ENCODE results near the gene FCMR. TPM values are rescaled to one million over a fixed set of nuclear protein-coding genes. Genes with fewer than 3 reads are reported as not detected.

The FCMR gene
- total and polyA plus RNA-seq, 9 of the 15 experiments (the other 6 are each of a cell fraction or from before 2014, with no cell fraction given), result 0.11 to 0.82 (median 0.20) TPM; not detected in 5

DNA sequence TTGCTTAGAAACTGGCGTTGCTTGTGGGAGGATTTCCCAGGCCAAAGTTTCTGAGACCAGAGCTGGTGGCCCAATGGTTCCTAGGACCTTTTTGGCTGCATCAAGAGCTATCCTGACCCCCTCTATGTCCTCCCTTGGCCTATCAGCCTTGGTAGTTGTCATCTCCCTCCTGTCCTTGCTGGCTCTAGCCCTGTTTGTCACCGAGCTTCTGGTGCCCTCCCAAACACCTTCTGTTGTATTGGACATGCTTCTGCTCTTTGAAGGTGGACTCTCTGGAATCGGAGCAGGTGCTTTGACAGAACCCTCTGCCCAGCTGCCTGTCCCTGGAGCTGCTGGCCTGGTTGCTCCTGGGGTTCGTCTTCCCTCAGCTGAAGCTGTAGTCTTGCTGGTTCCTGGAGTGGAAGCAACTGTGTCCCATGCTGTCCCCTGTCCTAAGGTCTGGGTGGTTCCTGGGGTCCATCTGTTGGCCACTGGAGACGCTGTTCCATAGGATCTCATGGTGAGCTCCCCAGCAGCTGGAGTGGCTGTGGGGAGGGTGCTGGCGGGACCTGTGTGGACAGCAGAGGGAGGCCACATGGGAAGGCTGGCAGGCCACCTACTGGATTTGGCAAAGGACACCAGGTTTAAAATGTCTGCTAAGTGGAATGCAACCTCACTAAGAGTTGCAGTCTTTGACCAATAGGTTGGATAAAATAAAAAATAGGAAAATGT, 39.1 kb upstream of the FCMR start (continued):
- TF ChIP-seq POLR3G (IDR thresholded peaks at IDR 0.05; ENCODE audit: extremely low read depth, insufficient read length, insufficient replicate concordance), result no peak
- TF ChIP-seq ZNF77 (CRISPR knock-in tag; IDR thresholded peaks at IDR 0.05), result no peak

DNA sequence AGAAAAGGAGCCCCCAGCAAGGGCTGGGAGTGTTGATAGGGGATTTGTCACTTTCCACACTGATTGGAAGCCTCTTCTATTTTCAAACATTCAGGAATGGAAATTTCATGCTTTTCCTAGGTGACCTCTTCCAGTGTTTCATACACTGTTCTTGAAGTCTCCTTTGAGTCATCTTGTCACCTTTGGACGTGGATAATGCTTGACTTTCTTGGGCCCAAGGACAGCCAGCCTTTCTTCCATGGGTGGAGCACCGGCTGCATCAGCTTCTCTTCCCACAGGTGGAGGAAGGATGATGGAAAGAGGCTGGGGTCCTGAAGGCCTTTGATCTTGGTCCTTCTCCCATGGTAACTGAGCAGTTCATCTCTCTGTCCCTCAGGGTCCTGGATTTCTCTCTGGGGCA, 36.4 kb upstream of the FCMR start:
- no peaks in the 10 kb centered on the region for H3K9me3 ChIP-seq (replicated peaks; ENCODE audit: control insufficient read depth, insufficient read depth, low read depth, low read length)
- H3K9me1 ChIP-seq (ENCODE audit: control insufficient read depth, insufficient read depth, low read length), result no peaks in the 10 kb centered on the region
- H3K4me1 ChIP-seq (replicated peaks in 1 of 2; ENCODE audit: control insufficient read depth in 2 of 2, insufficient read depth in 2 of 2, low read length in 2 of 2), result peaks cover 11 to 25% of the 10 kb centered on the region in 2 experiments; a peak in 4 of 5 replicates
- H3K36me3 ChIP-seq (ENCODE audit: control insufficient read depth, insufficient read depth, low read length), result no peaks in the 10 kb centered on the region
- no peak overlapping the region for H3K4me2 ChIP-seq (ENCODE audit: insufficient read depth, low read length)
- no peak overlapping the region for H3K27ac ChIP-seq (ENCODE audit: extremely low read depth, low read depth, low read length)
- no peaks in the 10 kb centered on the region for H4K20me1 ChIP-seq (replicated peaks; ENCODE audit: control insufficient read depth, insufficient read depth, low read length)
- H3K9ac ChIP-seq (ENCODE audit: insufficient read depth in 1 of 2, low read depth in 2 of 2, low read length in 2 of 2), result no peak overlapping the region
- no peaks in the 10 kb centered on the region for H3K27me3 ChIP-seq (ENCODE audit: control insufficient read depth in 2 of 2, insufficient read depth in 2 of 2, low read length in 2 of 2)
- intact Hi-C loops (cut with micrococcal nuclease) (no loop called here), in situ Hi-C loops (cut with MboI) (no loop called here)
- CTCF ChIA-PET (ENCODE audit: low intra/inter-chr PET ratio), result no interaction called here
- no peak for ATAC-seq
- BruUV-seq (replicated peaks), result no TSS peak
- no peaks in the 10 kb centered on the region for H3K79me2 ChIP-seq (ENCODE audit: control insufficient read depth, insufficient read depth, low read length)
- no peak overlapping the region for H3K4me3 ChIP-seq
- POLR2A ChIA-PET, result interaction anchor here (0.6 kb wide), 1 partner anchor 1023 kb away, joined by 3 read pairs; no protein-coding TSS in a partner anchor
- no peak for TF ChIP-seq CCNT2 (IDR thresholded peaks at IDR 0.05; ENCODE audit: borderline replicate concordance, extremely low read depth, insufficient read length, low read depth, low read length)
- no peak for TF ChIP-seq ZNF695 (CRISPR knock-in tag; IDR thresholded peaks at IDR 0.05)
- no peak for TF ChIP-seq TAF1 (IDR thresholded peaks at IDR 0.05; ENCODE audit: control insufficient read depth, extremely low read depth, insufficient read depth, low read length, severe bottlenecking)
- TF ChIP-seq MYC (IDR thresholded peaks at IDR 0.05; ENCODE audit: low read depth, low read length), result no peak
- no peak for TF ChIP-seq MYC (CRISPR knock-in tag; IDR thresholded peaks at IDR 0.05; ENCODE audit: borderline replicate concordance, low read depth)
- TF ChIP-seq NFE2L1 (tag; IDR thresholded peaks at IDR 0.05; ENCODE audit: borderline replicate concordance, low read depth), result no peak
- TF ChIP-seq CBX5 (IDR thresholded peaks at IDR 0.05; ENCODE audit: borderline replicate concordance, low read depth), result no peak
- TF ChIP-seq ZNF584 (CRISPR knock-in tag; IDR thresholded peaks at IDR 0.05; ENCODE audit: low read depth), result no peak
- DNase-seq (ENCODE audit: extremely low read depth in 1 of 4, low spot score in 3 of 4), result no peak
- 35% methylated on average over 2 of the region's 2 CpGs for WGBS (ENCODE audit: insufficient coverage, low coverage, missing lambda C conversion rate)
- FAIRE-seq, result no peak
- H2AFZ ChIP-seq (ENCODE audit: low read depth, low read length), result no peak overlapping the region

Measured in K562 (cell line).